Keratinocyte (primary cell): ENCODE measurements around the gene FBXO40. TPM values are rescaled to one million over a fixed set of nuclear protein-coding genes. Genes with fewer than 3 reads are reported as not detected.

Experiments used
- DNase-seq: peaks from one replicate; pipeline ENCODE4 v3.0.0-alpha.2; 2011; ENCODE audit warnings: low read depth, missing footprints, low spot score
- FAIRE-seq: peaks from 2 replicates; lab custom pipeline; 2011; peaks lifted over from hg19 to GRCh38; lab: Jason Lieb, UNC
- H2AFZ ChIP-seq: 2 replicates; pipeline ENCODE4 v1.6.0; 2012; ENCODE audit warnings: low read length, control low read depth, inconsistent platforms; ENCODE audit not compliant: control insufficient read depth
- H3K27ac ChIP-seq: 2 replicates; pipeline ENCODE4 v1.5.1; 2011; ENCODE audit warnings: low read length; ENCODE audit not compliant: control insufficient read depth, insufficient read depth
- H3K27me3 ChIP-seq: 3 replicates; pipeline ENCODE4 v1.6.0; 2011; ENCODE audit warnings: low read length; ENCODE audit not compliant: control insufficient read depth, insufficient read depth; ENCODE audit errors: extremely low read depth
- H3K36me3 ChIP-seq, 2 experiments: 2 replicates in 1 of 2; 3 replicates in 1 of 2; pipeline ENCODE4 v1.5.1; 2011; ENCODE audit warnings: low read length in 2 of 2, mild to moderate bottlenecking in 1 of 2; ENCODE audit not compliant: control insufficient read depth in 2 of 2, insufficient read depth in 2 of 2; ENCODE audit errors: extremely low read depth in 1 of 2
- H3K4me1 ChIP-seq: 3 replicates; pipeline ENCODE4 v1.5.1; 2011; ENCODE audit warnings: low read length; ENCODE audit not compliant: control insufficient read depth, insufficient read depth; ENCODE audit errors: extremely low read depth
- H3K4me2 ChIP-seq: 3 replicates; pipeline ENCODE4 v1.6.0; 2011; ENCODE audit warnings: low read depth, low read length; ENCODE audit not compliant: control insufficient read depth, insufficient read depth; ENCODE audit errors: extremely low read depth
- H3K4me3 ChIP-seq, 3 experiments: fragments of 200-600 bp in 1 of 3; sonication (generic) in 1 of 3; 2 replicates in 2 of 3; 3 replicates in 1 of 3; pipeline ENCODE4 v1.5.1; 2011 to 2016; ENCODE audit warnings: low read length in 3 of 3, mild to moderate bottlenecking in 3 of 3, control low read depth in 2 of 3, inconsistent platforms in 1 of 3, low read depth in 1 of 3, mixed read lengths in 1 of 3, mixed run types in 1 of 3, moderate library complexity in 1 of 3; ENCODE audit not compliant: control insufficient read depth in 2 of 3, insufficient read depth in 2 of 3; ENCODE audit errors: extremely low read depth in 1 of 3
- H3K79me2 ChIP-seq: 2 replicates; pipeline ENCODE4 v1.6.0; 2012; ENCODE audit warnings: low read length; ENCODE audit not compliant: control insufficient read depth, insufficient read depth
- H3K9ac ChIP-seq: 3 replicates; pipeline ENCODE4 v1.6.0; 2011; ENCODE audit warnings: low read length; ENCODE audit not compliant: control insufficient read depth, insufficient read depth; ENCODE audit errors: extremely low read depth
- H3K9me1 ChIP-seq: 3 replicates; pipeline ENCODE4 v1.6.0; 2011; ENCODE audit warnings: low read length; ENCODE audit not compliant: control insufficient read depth, insufficient read depth; ENCODE audit errors: extremely low read depth
- H3K9me3 ChIP-seq: 2 replicates; pipeline ENCODE4 v1.5.1; 2012; ENCODE audit warnings: low read depth, low read length; ENCODE audit not compliant: control insufficient read depth
- H4K20me1 ChIP-seq: 3 replicates; pipeline ENCODE4 v1.6.0; 2011; ENCODE audit warnings: low read length; ENCODE audit not compliant: control insufficient read depth, insufficient read depth; ENCODE audit errors: extremely low read depth
- EZH2 ChIP-seq: IDR thresholded peaks from one replicate; pipeline ENCODE4 v1.6.1; 2012; ENCODE audit warnings: inconsistent platforms, mild to moderate bottlenecking, low read length, moderate library complexity
- dilution Hi-C: fragments of 300-500 bp; cut with MboI; formaldehyde crosslinking; loops from one replicate; pipeline ENCODE4 v1.7.0; 2020; ENCODE audit warnings: low sequenced_read_pairs; ENCODE audit not compliant: extremely low pct_ligation_motif_present
- polyA plus RNA-seq, 5 experiments: library from polyadenylated mRNA; depleted of rRNA in 3 of 5; stranded (reverse) in 3 of 5; stranded (forward) in 1 of 5; unstranded in 1 of 5; fragments of >200 nt; gene quantifications; 1 replicate in 1 of 5; 2 replicates in 3 of 5; 3 replicates in 1 of 5; pipeline versions ENCODE4 v1.2.1 to v1.2.3, GENCODE V29; 2011 to 2012; ENCODE audit warnings: missing spikeins in 2 of 5, low read depth in 1 of 5, low replicate concordance in 1 of 5
- TF ChIP-seq, protein P1 (sequence below), 3 experiments: IDR thresholded peaks in 1 of 3; conservative IDR thresholded peaks in 1 of 3; optimal IDR thresholded peaks in 1 of 3; 2 replicates in 2 of 3; 3 replicates in 1 of 3; pipeline versions ENCODE3 to v1.5.1; 2011; ENCODE audit warnings: low read length in 3 of 3, mild to moderate bottlenecking in 3 of 3, moderate library complexity in 2 of 3, control low read depth in 1 of 3, inconsistent platforms in 1 of 3; ENCODE audit not compliant: insufficient read depth in 2 of 3; ENCODE audit errors: extremely low read depth in 1 of 3

The FBXO40 gene
- polyA plus RNA-seq, 1 donor (not counting 4 experiments of a cell fraction or from before 2014, with no cell fraction given) = not detected

- Histone ChIP-seq H4K20me1 (no peaks in the 10 kb centered on the region), H3K9me1 (no peaks in the 10 kb centered on the region), H3K4me3 (no peak overlapping the region), H3K4me1 (no peaks in the 10 kb centered on the region), H3K9me3 (no peaks in the 10 kb centered on the region), H3K27ac (no peak overlapping the region), H3K4me2 (no peak overlapping the region), H2AFZ (no peak overlapping the region), H3K36me3 (no peaks in the 10 kb centered on the region), H3K9ac (no peak overlapping the region), H3K79me2 (no peaks in the 10 kb centered on the region), H3K27me3 (no peaks in the 10 kb centered on the region)
- DNase-seq (no peak), FAIRE-seq (no peak)
- dilution Hi-C loops = no loop called here
- TF ChIP-seq EZH2 = no peak
- TF ChIP-seq, protein P1, sequence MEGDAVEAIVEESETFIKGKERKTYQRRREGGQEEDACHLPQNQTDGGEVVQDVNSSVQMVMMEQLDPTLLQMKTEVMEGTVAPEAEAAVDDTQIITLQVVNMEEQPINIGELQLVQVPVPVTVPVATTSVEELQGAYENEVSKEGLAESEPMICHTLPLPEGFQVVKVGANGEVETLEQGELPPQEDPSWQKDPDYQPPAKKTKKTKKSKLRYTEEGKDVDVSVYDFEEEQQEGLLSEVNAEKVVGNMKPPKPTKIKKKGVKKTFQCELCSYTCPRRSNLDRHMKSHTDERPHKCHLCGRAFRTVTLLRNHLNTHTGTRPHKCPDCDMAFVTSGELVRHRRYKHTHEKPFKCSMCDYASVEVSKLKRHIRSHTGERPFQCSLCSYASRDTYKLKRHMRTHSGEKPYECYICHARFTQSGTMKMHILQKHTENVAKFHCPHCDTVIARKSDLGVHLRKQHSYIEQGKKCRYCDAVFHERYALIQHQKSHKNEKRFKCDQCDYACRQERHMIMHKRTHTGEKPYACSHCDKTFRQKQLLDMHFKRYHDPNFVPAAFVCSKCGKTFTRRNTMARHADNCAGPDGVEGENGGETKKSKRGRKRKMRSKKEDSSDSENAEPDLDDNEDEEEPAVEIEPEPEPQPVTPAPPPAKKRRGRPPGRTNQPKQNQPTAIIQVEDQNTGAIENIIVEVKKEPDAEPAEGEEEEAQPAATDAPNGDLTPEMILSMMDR (optimal IDR thresholded peaks at IDR 0.05 in 1 of 3, IDR thresholded peaks at IDR 0.05 in 1 of 3, conservative IDR thresholded peaks at IDR 0.05 in 1 of 3; ENCODE audit: extremely low read depth in 1 of 3, insufficient read depth in 2 of 3, low read length in 3 of 3) = no peak
Observed at GRCh38 chr3:121630355-121630754, 37.2 kb downstream of the FBXO40 start.

GRCh38 chr3:121637922-121638321 lies 44.7 kb downstream of the FBXO40 start:
- Histone ChIP-seq H3K36me3 (no peaks in the 10 kb centered on the region), H3K4me2 (no peak overlapping the region), H3K9ac (no peak overlapping the region), H3K27me3 (peaks cover 8% of the 10 kb centered on the region), H2AFZ (no peak overlapping the region), H3K9me1 (no peaks in the 10 kb centered on the region), H4K20me1 (no peaks in the 10 kb centered on the region), H3K4me1 (no peaks in the 10 kb centered on the region), H3K27ac (no peak overlapping the region), H3K79me2 (no peaks in the 10 kb centered on the region), H3K4me3 (no peak overlapping the region), H3K9me3 (no peaks in the 10 kb centered on the region)
- dilution Hi-C loops = no loop called here
- no peak for FAIRE-seq
- no peak for TF ChIP-seq EZH2
- TF ChIP-seq, protein P1 (optimal IDR thresholded peaks at IDR 0.05 in 1 of 3, IDR thresholded peaks at IDR 0.05 in 1 of 3, conservative IDR thresholded peaks at IDR 0.05 in 1 of 3; ENCODE audit: extremely low read depth in 1 of 3, insufficient read depth in 2 of 3, low read length in 3 of 3) = no peak
- DNase-seq = no peak
